Measurements from ENCODE around the gene FIGLA.
"Not testable (repeated sequence)": the region's sequence is repeated elsewhere in the genome, so short reads cannot be mapped to it uniquely, and the experiment has no call there.

The FIGLA gene

DNA sequence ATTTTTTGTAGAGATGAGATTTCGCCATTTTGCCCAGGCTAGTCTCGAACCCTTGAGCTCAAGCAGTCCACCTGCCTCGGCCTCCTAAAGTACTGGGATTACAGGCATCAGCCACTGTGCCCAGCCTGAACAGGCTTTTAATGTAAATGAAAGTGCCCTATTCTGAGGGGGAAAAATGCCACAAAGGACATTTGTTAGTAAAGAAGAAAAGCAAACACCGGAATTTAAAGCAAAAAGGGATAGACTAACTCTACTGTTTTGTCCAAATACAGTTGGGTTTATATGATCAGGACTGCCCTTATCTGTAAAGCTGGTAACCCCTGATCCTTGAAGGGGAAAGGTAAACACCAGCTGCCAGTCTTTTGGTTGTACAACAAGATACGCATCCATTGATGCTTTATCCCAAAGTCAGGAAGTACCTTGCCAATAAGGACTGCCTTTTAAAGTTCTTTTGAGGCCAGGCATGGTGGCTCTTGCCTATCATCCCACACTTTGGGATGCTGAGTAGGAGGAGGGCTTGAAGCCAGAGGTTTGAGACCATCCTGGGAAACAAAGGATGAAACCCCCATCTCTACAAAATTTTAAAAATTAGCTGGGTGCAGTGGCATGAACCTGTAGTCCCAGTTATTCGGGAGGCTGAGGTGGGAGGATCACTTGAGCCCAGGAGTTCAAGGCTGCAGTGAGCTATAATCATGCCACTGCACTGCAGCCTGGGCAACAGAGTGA is 16.8 kb upstream of the FIGLA start:
- no peak for DNase-seq

DNA sequence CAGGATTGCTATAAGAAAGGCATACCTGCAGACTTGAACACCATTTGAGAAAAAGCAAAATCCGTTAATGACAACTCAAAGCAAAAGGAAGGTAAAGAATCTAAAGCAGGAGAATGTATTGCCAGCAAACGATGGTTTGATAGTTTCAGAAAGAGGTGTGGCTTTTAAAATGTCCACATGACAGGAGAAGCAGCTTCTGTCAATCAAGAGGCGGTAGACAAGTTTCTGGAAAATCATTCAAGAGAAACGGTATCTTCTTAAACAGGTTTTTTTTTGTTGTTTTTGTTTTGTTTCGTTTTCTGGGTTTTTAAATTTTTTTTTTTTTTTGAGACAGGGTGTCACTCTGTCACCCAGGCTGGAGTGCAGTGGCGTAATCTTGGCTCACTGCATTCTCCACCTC is 16.2 kb upstream of the FIGLA start:
- DNase-seq: no peak

DNA sequence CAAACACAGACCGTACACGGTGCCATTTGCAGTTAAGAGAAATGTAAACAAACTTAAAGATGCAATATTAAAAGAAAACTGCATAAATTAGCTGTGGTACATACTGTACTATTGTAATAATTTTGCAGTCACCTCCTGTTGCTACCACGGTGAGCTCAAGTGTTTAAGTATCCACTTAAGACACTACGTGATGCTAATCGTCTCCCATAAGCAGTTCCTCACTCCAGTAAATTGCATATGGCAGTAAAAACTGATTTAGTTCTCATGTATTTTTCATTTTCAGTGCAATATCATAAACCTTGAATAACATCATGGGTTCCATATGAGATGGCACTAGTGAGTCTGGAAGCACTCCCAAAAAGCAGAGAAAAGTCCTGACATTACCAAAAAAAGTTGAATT is 15.6 kb upstream of the FIGLA start:
- no peak for DNase-seq

DNA sequence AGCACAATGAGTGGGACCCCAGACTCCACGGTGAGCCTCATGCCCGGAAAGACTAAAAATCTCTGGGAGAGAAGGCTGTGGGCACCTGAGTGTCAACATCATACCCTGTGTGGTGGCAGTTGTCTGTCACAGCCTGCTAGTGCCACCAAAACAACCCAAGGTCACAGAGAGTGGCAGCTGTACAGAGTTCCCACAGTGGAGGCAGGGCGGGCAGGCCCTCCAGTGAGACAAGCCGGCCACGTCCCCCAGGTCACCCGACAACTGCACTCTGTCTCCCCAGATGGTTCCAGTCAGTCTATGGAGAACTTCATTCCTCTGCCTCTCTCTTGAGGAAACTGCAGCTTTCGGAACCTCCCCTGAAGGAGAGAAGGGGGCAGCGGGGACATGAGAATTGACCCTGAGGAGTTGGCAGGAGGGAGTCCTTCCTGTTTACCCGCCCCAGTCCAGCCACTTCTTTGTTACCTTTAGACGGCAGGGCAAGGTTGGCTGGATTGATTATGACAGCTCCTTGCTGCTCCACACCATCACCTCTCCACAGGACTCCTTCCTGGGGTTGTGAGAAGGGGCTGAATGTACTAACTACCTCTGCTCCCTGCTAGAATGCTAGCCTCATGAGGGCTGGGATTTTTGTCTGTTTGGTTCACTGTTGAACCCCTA is 11.3 kb upstream of the FIGLA start:
- no peak for DNase-seq

DNA sequence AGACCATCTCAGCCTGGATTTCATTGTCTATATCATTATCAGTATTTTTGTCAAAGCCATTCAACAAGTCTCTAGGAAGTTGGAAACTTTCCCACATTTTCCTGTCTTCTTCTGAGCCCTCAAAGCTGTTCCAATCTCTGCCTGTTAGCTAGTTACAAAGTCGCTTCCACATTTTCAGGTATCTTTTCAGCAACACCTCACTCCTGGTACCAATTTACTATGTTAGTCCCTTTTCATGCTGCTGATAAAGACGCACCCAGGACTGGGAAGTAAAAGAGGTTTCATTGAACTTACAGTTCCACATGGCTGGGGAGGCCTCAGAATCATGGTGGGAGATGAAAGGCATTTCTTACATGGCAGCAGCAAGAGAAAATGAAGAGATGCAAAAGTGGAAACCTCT is 9.3 kb upstream of the FIGLA start:
- DNase-seq: no peak

DNA sequence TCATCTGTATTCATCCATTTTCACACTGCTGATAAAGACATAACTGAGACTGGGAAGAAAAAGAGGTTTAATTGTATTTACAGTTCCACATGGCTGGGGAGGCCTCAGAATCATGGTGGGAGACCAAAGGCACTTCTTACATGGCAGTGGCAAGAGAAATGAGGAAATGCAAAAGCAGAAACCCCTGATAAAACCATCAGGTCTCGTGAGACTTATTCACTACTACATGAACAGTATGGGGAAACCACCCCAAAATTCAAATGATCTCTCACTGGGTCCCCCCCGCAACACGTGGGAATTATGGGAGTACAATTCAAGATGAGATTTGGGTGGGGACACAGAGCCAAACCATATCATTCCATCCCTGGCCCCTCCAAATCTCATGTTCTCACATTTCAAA is 7.6 kb upstream of the FIGLA start:
- DNase-seq: not testable (repeated sequence)

DNA sequence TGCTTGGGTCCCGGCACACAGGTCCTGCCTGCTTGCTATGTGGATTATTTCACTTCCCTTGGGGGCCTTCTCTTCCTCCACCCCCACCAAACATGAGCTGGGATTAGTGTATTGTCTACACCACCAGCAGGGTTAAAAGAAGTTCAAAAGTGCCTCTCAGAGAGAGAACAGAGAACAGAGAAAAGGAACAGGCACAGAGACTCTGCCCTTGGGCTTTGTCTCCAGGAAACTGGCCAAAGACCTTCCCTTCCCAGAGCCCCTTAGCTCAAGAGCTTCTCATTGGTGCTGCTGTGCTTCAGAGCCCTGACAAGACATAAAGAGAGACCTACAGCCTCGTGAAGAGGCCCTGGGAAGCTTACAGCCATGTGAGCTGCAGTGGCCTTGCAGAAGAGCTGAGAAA is 7.1 kb upstream of the FIGLA start:
- DNase-seq: no peak

DNA sequence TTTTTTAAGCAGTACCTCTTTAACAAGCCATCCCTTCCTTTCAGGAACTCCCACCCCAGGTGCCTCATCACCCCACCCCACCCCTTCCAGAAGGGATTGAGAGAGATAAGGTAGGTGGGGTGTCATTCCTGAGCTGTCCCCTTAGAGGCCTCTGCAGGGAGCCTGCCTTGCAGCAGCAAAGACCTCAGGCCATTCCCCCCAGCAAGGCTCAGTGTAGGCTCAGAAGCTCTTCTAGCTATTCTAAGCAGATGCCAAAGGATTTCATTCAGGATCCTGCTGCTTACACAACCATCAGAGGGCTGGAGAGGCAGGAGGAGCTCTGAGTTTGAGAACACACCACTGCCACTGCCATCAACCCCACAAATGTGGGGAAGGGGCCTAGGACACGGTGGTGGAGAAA is 5.8 kb upstream of the FIGLA start:
- no peak for DNase-seq

DNA sequence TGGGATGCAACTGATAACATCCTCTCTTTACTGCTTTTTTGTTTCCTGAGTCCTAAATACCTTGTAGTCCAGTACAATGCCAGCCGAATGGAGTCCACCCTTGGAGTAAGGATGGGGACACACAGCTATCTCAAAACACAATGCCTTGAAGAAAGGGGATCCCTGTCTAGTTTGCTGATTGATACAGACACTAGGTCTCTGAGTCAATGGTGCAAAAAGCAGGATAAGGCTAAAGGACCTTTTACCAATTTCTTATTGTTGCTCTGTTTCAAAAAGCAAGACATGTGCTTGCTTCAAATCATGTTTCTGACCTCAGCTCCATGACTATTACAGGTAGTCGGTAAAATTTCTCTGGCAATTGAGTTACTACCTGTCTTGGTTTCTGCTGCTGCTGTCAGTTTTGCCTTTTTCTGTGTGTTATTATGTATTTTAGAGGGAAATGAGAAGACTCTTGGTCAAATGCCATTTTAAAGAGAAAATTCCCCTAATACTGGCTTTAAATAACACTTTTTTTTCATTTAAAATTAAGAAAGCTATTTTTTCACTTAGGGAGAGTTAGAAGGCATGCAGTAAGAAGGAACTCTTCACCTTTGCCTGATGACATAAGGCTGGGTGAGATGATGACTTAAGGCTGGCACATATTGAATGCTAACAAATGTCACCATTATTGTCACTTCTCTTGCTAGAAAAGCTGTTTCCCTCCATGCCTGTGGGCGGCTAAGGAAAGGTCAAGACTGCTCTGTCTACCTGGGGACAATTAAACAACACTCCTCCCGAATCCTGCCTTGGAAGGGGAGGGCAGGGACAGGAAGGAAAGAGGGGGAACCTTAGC is 4.9 kb upstream of the FIGLA start:
- DNase-seq: no peak

DNA sequence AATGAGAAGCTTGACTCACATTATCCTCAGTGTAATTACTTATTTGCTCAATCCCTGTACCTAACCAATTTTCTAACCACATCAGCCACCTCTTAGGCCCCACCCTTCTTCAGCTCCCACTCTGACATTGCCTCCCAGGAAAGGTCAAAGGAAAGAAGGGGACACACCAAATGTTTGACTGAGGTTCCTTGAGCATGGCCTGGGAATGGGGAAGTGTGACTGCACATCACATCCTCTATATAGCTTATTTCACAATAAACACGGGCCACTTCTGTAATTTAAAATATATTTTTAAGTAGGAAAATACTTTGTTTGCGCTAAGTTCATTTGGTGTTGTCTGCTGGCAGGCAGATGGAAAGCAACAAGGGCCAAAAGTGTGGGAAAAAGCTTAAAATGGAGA is 3.0 kb upstream of the FIGLA start:
- no peak for DNase-seq

DNA sequence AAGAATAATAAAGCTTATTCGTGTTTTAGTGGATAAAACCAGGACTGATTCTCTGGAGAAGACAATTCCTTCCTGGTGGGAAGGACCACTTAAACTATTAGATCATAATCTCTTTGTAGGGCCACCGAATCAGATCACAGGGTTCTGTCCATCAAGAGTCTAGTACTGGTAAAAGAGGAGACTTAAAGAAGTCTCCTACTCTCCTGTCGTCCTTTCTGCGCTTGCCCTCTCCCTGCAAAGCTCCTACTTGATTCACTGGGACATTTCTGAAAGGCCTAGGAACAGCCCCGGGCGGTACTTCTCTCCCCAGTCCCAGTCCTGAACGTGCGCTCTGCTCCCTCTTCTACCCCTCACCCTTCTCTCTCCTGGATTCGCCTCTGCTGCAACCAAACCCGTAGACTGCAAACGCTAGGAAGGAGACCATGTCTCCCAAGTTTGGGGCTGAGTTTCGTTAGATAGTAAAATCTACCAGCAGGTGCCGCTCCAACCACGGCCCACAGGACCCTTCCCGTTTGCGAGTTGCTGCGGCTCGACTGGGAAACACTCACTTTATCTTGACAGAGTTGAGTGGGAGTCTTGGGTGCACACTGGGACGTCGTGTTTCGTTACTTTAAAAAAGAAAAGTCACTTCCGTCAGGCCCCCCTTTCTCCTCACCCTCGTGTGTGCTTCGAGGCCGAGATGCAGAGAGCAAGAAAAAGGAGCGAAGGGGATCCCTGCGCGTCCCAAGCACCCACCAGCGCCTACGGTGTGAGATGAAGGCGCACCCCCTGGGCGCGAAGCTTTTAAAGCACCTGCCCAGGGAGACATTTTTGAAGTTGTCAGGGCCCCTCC is 923 bp downstream of the FIGLA start:
- peak; percentile 8 to 29 for DNase-seq

DNA sequence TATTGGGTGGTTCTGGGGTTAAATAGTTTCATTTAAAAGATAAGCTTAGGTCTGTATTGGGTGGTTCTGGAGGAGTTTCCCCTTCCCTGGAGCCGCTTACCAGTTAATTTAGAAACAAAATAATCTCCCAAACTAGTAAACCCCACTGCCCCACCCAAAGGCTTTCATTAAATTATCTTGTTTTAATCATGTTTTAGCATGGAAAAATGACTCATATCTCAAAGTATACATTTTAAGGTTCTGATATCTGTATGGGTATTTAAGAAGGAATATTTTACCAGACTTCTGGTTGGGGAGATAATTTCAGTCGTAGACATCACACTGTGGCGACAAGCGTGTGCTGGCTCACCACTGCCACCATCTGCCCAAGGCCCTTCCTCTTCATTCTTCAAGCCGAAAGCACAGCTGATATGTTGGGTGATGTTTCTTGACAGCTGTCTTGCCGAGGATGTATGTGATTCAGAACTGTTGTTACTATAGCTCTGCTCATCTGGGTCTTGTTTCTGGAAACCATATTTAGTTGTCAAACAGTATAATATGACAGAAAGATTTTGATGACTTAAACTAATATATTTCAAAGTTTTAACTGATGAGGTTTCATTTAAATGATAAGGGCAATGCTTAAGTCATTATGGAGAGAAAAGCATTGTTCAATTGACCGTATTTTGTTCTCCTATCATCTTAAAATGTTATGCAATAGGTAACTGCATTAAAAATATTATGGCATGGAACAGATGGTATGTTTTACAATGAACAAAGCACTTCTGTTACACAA is 5.1 kb downstream of the FIGLA start:
- peak in 1 of 2 experiments; percentile 17 for DNase-seq

DNA sequence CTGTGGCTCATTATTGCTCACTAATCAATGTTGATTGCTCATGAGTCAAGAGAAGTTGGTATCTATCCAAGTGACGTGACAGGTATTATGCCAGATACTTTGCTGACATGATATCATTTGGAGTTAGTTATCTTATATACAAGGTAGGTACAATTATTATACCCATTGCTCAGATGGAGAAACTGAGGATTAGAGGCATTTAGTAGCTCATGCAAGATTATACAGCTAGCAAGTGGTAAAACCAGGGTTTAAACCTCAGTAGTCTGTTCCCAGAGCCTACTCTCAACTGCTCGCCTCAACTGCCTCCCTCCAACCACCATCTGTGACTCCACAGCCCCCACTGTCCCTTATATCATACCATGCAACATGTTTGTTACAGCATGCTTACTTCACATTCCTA is 6.1 kb downstream of the FIGLA start:
- DNase-seq: no peak

DNA sequence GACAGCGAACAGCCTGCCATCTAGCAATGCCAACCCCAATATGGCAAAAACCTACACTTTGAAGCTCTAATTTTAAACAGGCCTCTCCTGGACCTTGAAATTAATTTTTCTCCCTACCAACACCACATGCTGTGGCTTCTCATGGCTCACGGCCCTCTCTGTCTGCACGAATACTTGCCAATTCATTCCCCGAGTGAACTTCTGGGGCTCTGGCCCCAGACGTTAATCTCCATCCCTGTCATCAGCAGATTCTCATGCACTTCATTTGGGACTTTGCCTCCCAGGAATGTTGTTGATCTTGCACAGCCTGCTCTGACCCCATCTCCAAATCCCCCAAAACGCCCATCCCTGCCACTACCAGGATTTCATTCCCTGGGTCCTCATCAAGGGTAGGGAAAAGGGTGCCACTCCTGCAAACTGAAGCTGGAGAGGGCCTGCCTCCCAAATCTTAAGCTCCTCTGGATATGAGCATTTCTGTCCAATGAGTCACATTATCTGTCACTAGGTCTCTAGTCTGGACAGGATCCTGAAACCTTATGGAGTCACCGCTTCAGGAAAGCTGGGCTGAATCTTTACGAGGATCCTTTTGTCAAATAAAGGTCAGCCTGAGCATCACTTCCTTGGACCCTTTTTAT is 10.4 kb downstream of the FIGLA start:
- DNase-seq: no peak

DNA sequence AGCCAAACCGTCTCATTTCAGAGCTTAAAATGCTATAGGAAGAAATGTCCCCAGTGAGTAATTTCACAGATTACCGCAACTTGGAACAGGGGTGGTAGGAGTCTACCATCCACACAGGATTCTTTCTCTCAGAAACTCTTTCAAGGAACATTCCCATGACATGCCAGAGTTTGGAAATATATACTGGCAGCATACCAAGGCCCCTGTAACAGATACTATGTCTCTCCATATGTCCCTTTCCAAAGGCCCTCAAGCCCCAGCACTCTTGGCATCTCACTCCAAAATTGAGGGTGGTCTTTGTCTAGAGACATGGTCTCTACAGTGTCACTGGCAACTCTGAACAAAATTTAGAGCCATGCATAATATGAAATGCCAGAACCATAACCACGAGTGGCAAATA is 11.0 kb downstream of the FIGLA start:
- no peak for DNase-seq

DNA sequence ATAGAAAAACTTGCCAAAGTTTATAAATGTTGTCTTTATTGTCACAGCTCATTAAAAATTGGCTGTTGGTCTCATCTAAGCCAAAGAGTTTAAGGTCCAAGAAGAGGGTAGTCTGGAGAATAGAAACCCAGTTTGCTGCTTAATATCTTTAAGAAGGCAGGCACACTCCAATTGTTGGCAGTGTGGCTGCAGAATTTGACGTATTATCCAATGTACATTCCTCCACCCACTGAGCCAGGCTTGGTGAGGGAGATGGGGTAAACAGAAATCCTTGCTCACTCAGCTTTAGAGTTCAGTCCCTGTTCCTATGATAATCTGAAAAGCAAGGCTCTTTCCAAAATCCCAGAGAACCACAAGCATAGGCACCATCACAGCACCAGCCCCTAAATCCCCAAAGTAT is 11.8 kb downstream of the FIGLA start:
- DNase-seq: no peak

DNA sequence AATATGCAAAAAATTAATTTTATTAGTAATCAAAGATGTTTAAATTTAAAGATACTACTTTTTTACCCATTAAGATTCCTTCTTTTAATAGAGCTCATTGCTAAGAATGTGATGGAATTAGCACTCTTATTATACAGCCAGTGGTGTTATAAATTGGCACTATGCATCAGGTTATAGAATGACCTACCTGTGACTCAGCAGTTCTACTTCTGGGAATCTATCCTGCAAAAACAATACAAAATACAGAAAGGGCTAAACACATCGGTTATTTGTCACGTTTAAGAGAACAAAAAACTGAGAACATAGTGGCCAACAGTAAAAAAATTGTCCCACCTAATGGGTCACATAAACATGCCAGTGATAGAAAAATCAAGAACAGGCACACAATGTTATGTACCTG is 13.0 kb downstream of the FIGLA start:
- DNase-seq: no peak

DNA sequence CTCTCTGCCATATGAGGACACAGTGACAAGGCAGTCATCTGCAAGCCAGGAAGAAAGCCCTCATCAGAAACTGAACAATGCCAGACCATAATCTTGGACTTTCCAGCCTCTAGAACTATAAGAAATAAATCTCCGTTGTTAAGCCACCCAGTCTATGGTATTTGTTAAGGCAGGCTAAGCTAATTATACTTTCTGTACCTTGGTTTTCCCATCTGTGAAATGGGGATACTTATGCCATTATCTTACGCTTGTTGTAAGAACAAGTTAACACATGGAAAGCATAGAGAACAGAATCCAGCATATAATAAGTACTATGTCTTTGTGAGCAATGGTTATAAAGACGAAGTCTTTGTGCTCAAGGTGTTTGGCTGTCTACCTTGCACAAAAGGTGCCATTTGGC is 14.2 kb downstream of the FIGLA start:
- DNase-seq: no peak

DNA sequence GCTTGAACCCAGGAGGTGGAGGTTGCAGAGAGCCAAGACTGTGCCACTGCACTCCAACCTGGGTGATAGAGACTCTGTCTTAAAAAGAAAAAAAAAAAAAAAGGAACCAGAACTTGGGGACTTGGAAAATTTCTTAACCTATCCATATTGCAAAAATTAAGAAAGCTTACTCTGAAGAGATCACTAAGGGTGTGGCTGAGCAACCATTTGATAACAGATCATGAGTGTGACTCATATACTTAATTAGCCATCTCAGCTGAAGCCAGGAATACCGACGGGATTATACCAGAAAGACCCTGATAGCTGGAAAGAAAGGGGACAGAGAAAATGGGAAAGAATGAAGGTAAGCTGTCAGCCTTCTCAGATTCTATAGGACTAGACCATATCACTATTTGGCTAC is 15.3 kb downstream of the FIGLA start:
- DNase-seq: no peak

DNA sequence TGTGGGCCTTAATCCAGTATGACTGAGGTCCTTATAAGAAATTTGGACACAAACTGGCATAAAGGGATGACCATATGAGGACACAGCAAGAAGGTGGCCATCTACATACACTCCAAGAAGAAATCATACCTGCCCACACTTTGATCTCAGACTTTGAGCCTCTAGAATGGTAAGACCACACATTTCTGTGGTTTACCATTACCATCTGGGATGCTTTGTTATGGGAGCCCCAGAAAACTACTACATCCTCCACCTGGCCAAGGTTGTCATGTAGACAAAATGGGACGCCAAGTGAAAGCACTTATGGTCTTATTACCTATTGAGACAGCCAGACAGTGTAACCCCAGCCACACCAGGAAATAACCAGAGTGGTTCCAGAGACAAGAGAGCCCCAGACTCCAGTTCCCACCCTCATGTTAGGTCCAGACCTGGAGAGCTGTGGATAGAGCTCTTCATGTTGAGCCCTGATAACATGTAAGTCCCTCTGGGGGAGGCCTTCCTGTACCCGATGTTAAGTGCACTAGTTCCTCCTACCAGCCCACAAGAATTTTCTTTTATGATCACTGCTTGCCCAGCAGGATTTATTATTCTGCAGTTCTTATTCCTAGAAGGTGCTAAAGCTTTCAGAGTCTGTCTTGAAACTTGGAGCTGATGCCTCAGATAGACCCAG is 17.8 kb downstream of the FIGLA start:
- no peak for DNase-seq

DNA sequence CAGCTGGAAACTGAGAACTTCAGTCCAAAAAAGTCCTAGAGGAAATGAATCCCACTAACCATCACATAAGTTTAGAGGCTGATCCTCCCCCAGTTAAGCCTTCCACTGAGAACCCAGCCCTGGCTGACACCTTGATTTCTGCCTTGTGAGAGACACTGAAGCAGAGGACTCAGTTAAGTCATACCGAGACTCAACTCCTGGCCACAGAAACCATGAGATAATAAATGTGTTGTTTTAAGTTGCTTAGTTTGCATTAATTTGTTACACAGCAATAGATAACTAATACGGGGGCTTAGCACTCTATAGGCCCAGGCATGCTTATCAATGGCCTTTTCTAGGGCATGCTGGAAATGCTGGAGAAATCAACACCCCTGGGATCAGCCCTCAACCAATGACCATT is 19.0 kb downstream of the FIGLA start:
- no peak for DNase-seq

All from SW 1271 (cell line).